Glomerular visceral epithelial cell (primary cell): Measurements from ENCODE around the gene HMBS.

Experiments
- DNase-seq: peaks from one replicate; pipeline ENCODE4 v3.0.0-alpha.2; 2016; ENCODE audit errors: extremely low spot score

The HMBS gene

GRCh38 chr11:119067371-119068222, 17.1 kb upstream of the HMBS start, which contains the start of gene VPS11:
Gene VPS11 (plus strand): TSS chr11:119067818. CDS start chr11:119067824, 6 bp downstream.
- peak; percentile 96 for DNase-seq

- DNase-seq, result no peak
Measured at GRCh38 chr11:119077839-119078238, 6.8 kb upstream of the HMBS start.

- DNase-seq, result no peak
Measured at GRCh38 chr11:119078675-119079420, 5.8 kb upstream of the HMBS start.

GRCh38 chr11:119081682-119082260, 2.9 kb upstream of the HMBS start:
- DNase-seq, result no peak

GRCh38 chr11:119085437-119085847, 761 bp downstream of the HMBS start:
- DNase-seq, result no peak

GRCh38 chr11:119087123-119087522, 2.4 kb downstream of the HMBS start:
- DNase-seq, result no peak

GRCh38 chr11:119087747-119088241, 3.1 kb downstream of the HMBS start:
- no peak for DNase-seq

- DNase-seq, result no peak
Measured at GRCh38 chr11:119088406-119088805, 3.7 kb downstream of the HMBS start.

- DNase-seq, result no peak
Measured at GRCh38 chr11:119089319-119089718, 4.6 kb downstream of the HMBS start.

GRCh38 chr11:119091178-119091577, 6.5 kb downstream of the HMBS start:
- no peak for DNase-seq

- peak; percentile 35 for DNase-seq
Measured at GRCh38 chr11:119091966-119092879, 7.5 kb downstream of the HMBS start.

- DNase-seq, result peak; percentile 40
Measured at GRCh38 chr11:119092880-119093842, 8.5 kb downstream of the HMBS start.

- DNase-seq, result peak; percentile 34
Measured at GRCh38 chr11:119093942-119094815, 9.5 kb downstream of the HMBS start.

GRCh38 chr11:119094816-119095065, 10.1 kb downstream of the HMBS start:
- peak; percentile 75 for DNase-seq

- DNase-seq, result peak; percentile 100
Measured at GRCh38 chr11:119095066-119095880, 10.6 kb downstream of the HMBS start.

GRCh38 chr11:119099711-119100110, 15.0 kb downstream of the HMBS start:
- DNase-seq, result no peak

GRCh38 chr11:119100246-119100970, 15.7 kb downstream of the HMBS start:
- DNase-seq, result peak; percentile 41
